ENCODE measurements around the gene ZNF701. TPM values are rescaled to one million over a fixed set of nuclear protein-coding genes. Genes with fewer than 3 reads are reported as not detected.
"Not testable (repeated sequence)": the region's sequence is repeated elsewhere in the genome, so short reads cannot be mapped to it uniquely, and the experiment has no call there.

Gene ZNF701
- total and polyA plus RNA-seq, 3 donors from 2014 or later: 8.9 to 22.4 (median 21.3) TPM

DNA sequence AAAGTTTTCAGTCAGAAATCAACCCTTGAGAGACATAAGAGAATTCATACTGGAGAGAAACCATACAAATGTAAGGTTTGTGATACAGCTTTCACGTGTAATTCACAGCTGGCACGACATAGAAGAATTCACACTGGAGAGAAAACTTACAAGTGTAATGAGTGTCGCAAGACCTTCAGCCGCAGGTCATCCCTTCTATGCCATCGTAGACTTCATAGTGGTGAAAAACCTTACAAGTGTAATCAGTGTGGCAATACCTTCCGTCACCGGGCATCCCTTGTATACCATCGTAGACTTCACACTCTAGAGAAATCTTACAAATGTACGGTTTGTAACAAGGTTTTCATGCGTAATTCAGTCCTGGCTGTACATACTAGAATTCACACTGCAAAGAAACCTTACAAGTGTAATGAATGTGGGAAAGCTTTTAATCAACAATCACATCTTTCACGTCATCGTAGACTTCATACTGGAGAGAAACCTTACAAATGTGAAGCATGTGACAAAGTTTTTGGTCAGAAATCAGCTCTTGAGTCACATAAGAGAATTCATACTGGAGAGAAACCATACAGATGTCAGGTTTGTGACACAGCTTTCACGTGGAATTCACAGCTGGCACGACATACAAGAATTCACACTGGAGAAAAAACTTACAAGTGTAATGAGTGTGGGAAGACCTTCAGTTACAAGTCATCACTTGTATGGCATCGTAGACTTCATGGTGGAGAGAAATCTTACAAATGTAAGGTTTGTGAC is 15.7 kb upstream of the ZNF701 start:
- Histone ChIP-seq H3K4me1 (no peaks in the 10 kb centered on the region), H3K27ac (no peak overlapping the region), H3K4me3 (no peak overlapping the region), H3K9me3 (no peaks in the 10 kb centered on the region), H3K27me3 (no peaks in the 10 kb centered on the region), H3K36me3 (ENCODE audit: low read depth, missing control alignments) (peaks cover 4% of the 10 kb centered on the region)
- WGBS, 2 donors: 97% methylated on average over 15 of the region's 15 CpGs
- intact Hi-C loops (cut with DNase I; ENCODE audit: low total_unique reads): no loop called here
- TF ChIP-seq, protein P1, sequence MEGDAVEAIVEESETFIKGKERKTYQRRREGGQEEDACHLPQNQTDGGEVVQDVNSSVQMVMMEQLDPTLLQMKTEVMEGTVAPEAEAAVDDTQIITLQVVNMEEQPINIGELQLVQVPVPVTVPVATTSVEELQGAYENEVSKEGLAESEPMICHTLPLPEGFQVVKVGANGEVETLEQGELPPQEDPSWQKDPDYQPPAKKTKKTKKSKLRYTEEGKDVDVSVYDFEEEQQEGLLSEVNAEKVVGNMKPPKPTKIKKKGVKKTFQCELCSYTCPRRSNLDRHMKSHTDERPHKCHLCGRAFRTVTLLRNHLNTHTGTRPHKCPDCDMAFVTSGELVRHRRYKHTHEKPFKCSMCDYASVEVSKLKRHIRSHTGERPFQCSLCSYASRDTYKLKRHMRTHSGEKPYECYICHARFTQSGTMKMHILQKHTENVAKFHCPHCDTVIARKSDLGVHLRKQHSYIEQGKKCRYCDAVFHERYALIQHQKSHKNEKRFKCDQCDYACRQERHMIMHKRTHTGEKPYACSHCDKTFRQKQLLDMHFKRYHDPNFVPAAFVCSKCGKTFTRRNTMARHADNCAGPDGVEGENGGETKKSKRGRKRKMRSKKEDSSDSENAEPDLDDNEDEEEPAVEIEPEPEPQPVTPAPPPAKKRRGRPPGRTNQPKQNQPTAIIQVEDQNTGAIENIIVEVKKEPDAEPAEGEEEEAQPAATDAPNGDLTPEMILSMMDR (IDR thresholded peaks at IDR 0.05): no peak
- TF ChIP-seq POLR2A (IDR thresholded peaks at IDR 0.05): no peak
- DNase-seq: no peak

- Histone ChIP-seq H3K27me3 (no peaks in the 10 kb centered on the region), H3K36me3 (ENCODE audit: low read depth, missing control alignments) (peaks cover 4% of the 10 kb centered on the region), H3K4me3 (no peak overlapping the region), H3K27ac (no peak overlapping the region), H3K4me1 (no peaks in the 10 kb centered on the region), H3K9me3 (no peaks in the 10 kb centered on the region)
- 96 to 97% methylated on average over 16 of the region's 16 CpGs for WGBS, 2 donors
- no peak for DNase-seq
- TF ChIP-seq POLR2A (IDR thresholded peaks at IDR 0.05): no peak
- TF ChIP-seq, protein P1 (IDR thresholded peaks at IDR 0.05): no peak
- intact Hi-C loops (cut with DNase I; ENCODE audit: low total_unique reads): no loop called here
Measured at GRCh38 chr19:52557231-52557995, 12.7 kb upstream of the ZNF701 start.

GRCh38 chr19:52558732-52559445 is 11.2 kb upstream of the ZNF701 start:
- intact Hi-C loops (cut with DNase I; ENCODE audit: low total_unique reads); H3K9me3 ChIP-seq; H3K27ac ChIP-seq; H3K4me3 ChIP-seq; H3K4me1 ChIP-seq; H3K36me3 ChIP-seq (ENCODE audit: low read depth, missing control alignments); H3K27me3 ChIP-seq; DNase-seq: not testable (repeated sequence)
- WGBS, 2 donors: 73 to 79% methylated on average over 5 of the region's 5 CpGs

- H3K9me3 ChIP-seq; H3K36me3 ChIP-seq (ENCODE audit: low read depth, missing control alignments); H3K27me3 ChIP-seq; H3K4me1 ChIP-seq; H3K4me3 ChIP-seq; intact Hi-C loops (cut with DNase I; ENCODE audit: low total_unique reads); H3K27ac ChIP-seq; DNase-seq: not testable (repeated sequence)
- 93 to 98% methylated on average over 8 of the region's 8 CpGs for WGBS, 2 donors
Measured at GRCh38 chr19:52561611-52562010, 8.5 kb upstream of the ZNF701 start.

DNA sequence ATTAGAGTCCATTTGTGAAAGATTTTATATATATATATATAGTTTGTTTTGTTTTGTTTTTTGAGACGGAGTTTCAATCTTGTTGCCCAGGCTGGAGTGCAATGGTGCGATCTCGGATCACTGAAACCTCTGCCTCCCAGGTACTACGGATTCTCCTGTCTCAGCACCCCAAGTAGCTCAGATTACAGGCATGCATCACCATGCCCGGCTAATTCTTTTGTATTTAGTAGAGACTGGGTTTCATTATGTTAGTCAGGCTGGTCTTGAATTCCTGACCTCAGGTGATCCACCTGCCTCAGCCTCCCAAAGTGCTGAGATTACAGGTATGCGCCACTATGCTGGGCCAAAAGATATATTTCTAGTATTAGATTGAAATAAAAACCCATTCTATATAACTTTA is 4.0 kb upstream of the ZNF701 start:
- Histone ChIP-seq H3K27me3 (no peaks in the 10 kb centered on the region), H3K27ac (no peak overlapping the region), H3K36me3 (ENCODE audit: low read depth, missing control alignments) (no peaks in the 10 kb centered on the region), H3K4me1 (peaks cover 3% of the 10 kb centered on the region), H3K9me3 (no peaks in the 10 kb centered on the region), H3K4me3 (no peak overlapping the region)
- DNase-seq: no peak
- WGBS, 2 donors: 89 to 91% methylated on average over 6 of the region's 6 CpGs
- TF ChIP-seq, protein P1 (IDR thresholded peaks at IDR 0.05): no peak
- no peak for TF ChIP-seq POLR2A (IDR thresholded peaks at IDR 0.05)
- intact Hi-C loops (cut with DNase I; ENCODE audit: low total_unique reads): no loop called here
